HepG2 (cell line): ENCODE results near the gene CPT1C. TPM values are rescaled to one million over a fixed set of nuclear protein-coding genes. Genes with fewer than 3 reads are reported as not detected.

Experiments used
- ARID3A ChIP-seq: IDR thresholded peaks from 2 replicates; pipeline ENCODE4 v1.6.1; 2012; ENCODE audit warnings: low read depth, low read length, improper control_type of control experiment
- CREB1 ChIP-seq, 2 experiments: fragments of 450-650 bp in 1 of 2; IDR thresholded peaks; 2 replicates each; pipeline ENCODE4 v1.6.1; 2016 to 2017; ENCODE audit warnings: control low read depth in 1 of 2, mild to moderate bottlenecking in 1 of 2, missing compliant biosample characterization in 1 of 2, missing genetic modification characterization in 1 of 2
- GLMP ChIP-seq: sonication (generic); formaldehyde crosslinking; IDR thresholded peaks from 2 replicates; pipeline ENCODE4 v1.9.0; 2021; ENCODE audit warnings: missing genetic modification reagents, mild to moderate bottlenecking, borderline replicate concordance
- HBP1 ChIP-seq: IDR thresholded peaks from 2 replicates; pipeline ENCODE4 v1.6.1; 2016; ENCODE audit warnings: low read depth, control low read depth
- NFYB ChIP-seq: sonication (generic); formaldehyde crosslinking; IDR thresholded peaks from 2 replicates; pipeline ENCODE4 v1.4.0; 2020; ENCODE audit warnings: missing genetic modification reagents
- RBM22 ChIP-seq: fragments of 200-400 bp; formaldehyde crosslinking; optimal IDR thresholded peaks from 2 replicates; pipeline ENCODE3; 2017; ENCODE audit warnings: mild to moderate bottlenecking, low read length, moderate library complexity
- SOX5 ChIP-seq: IDR thresholded peaks from 2 replicates; pipeline ENCODE4 v1.6.1; 2016; ENCODE audit warnings: borderline replicate concordance
- TCF12 ChIP-seq, 2 experiments: fragments of 450-650 bp in 1 of 2; sonication (generic) in 1 of 2; formaldehyde crosslinking in 1 of 2; IDR thresholded peaks; 2 replicates each; pipeline versions ENCODE4 v1.6.1 to v1.8.0; 2017 to 2022; ENCODE audit warnings: antibody characterized with exemption in 1 of 2, mild to moderate bottlenecking in 1 of 2, missing genetic modification reagents in 1 of 2, moderate library complexity in 1 of 2
- ZNF253 ChIP-seq: sonication (generic); formaldehyde crosslinking; IDR thresholded peaks from 2 replicates; pipeline ENCODE4 v1.8.0; 2022; ENCODE audit warnings: mild to moderate bottlenecking, missing genetic modification reagents, borderline replicate concordance
- ZNF318 ChIP-seq: sonication (generic); formaldehyde crosslinking; IDR thresholded peaks from 2 replicates; pipeline ENCODE4 v1.4.0; 2020; ENCODE audit warnings: mild to moderate bottlenecking, missing genetic modification reagents
- ZNF432 ChIP-seq: sonication (generic); formaldehyde crosslinking; IDR thresholded peaks from 2 replicates; pipeline ENCODE4 v1.5.0; 2020; ENCODE audit warnings: missing genetic modification reagents, mild to moderate bottlenecking, borderline replicate concordance
- ZNF446 ChIP-seq: sonication (generic); formaldehyde crosslinking; IDR thresholded peaks from 2 replicates; pipeline ENCODE4 v1.5.0; 2020; ENCODE audit warnings: mild to moderate bottlenecking, missing genetic modification reagents
- ZNF776 ChIP-seq: sonication (generic); formaldehyde crosslinking; IDR thresholded peaks from 2 replicates; pipeline ENCODE4 v1.4.0; 2020; ENCODE audit warnings: mild to moderate bottlenecking, missing genetic modification reagents
- ZSCAN12 ChIP-seq: sonication (generic); formaldehyde crosslinking; IDR thresholded peaks from 2 replicates; pipeline ENCODE4 v1.9.0; 2021; ENCODE audit warnings: mild to moderate bottlenecking, missing genetic modification reagents
- polyA plus RNA-seq, 8 experiments: library from polyadenylated mRNA; depleted of rRNA in 3 of 8; stranded (reverse) in 7 of 8; unstranded in 1 of 8; fragments of >200 nt; fragmentation: Illumina TruSeq in 4 of 8; extraction: Trizol in 4 of 8; gene quantifications; 2 replicates each; pipeline versions ENCODE4 v1.2.1 to v1.2.3, GENCODE V29; 2011 to 2016; ENCODE audit warnings: low read depth in 4 of 8, missing spikeins in 1 of 8, mixed read lengths in 1 of 8; ENCODE audit not compliant: insufficient read depth in 1 of 8
- total RNA-seq, 5 experiments: library from RNA; depleted of rRNA; stranded (reverse); fragments of >200 nt; fragmentation: Illumina TruSeq; extraction: Trizol; gene quantifications; 2 replicates each; pipeline ENCODE4 v1.2.3, GENCODE V29; 2016; ENCODE audit warnings: low read depth in 1 of 5

Gene CPT1C
- total and polyA plus RNA-seq, 2 of the 13 experiments (the other 11 are each of a cell fraction or from before 2014, with no cell fraction given): 0.18 TPM; not detected in 1

GRCh38 chr19:49641688-49642491, 49.0 kb upstream of the CPT1C start, which contains the start of gene SCAF1 (continued):
- TF ChIP-seq GLMP (CRISPR knock-in tag): no peak
- 0 out of 2 replicates have a peak, but pooled peaks have one; percentile 73 for TF ChIP-seq HBP1 (CRISPR knock-in tag)
- TF ChIP-seq CREB1 (IDR thresholded peaks at IDR 0.05): peak; percentile 98
- peak; percentile 98 for TF ChIP-seq CREB1 (CRISPR knock-in tag; IDR thresholded peaks at IDR 0.05)
- TF ChIP-seq ZNF318 (CRISPR knock-in tag): peak; percentile 42; the same call in 1 of the 2 replicates
- peak; percentile 72 for TF ChIP-seq NFYB (CRISPR knock-in tag)
- TF ChIP-seq ARID3A: no peak
- 0 out of 2 replicates have a peak, but pooled peaks have one; percentile 29 for TF ChIP-seq ZNF446 (CRISPR knock-in tag)
- no peak for TF ChIP-seq ZSCAN12 (CRISPR knock-in tag)
- TF ChIP-seq SOX5 (CRISPR knock-in tag): peak; percentile 33; the same call in 1 of the 2 replicates
- no peak for TF ChIP-seq RBM22
- TF ChIP-seq ZNF776 (CRISPR knock-in tag): no peak; the same call in 1 of the 2 replicates
- TF ChIP-seq ZNF253 (CRISPR knock-in tag): no peak
- no peak for TF ChIP-seq TCF12 (IDR thresholded peaks at IDR 0.05)
- peak; percentile 14; the same call in 1 of the 2 replicates for TF ChIP-seq TCF12 (CRISPR knock-in tag; IDR thresholded peaks at IDR 0.05)
- TF ChIP-seq ZNF432 (CRISPR knock-in tag): no peak
